ENCODE results near the gene TSC22D4. TPM values are rescaled to one million over a fixed set of nuclear protein-coding genes. Genes with fewer than 3 reads are reported as not detected.

Gene TSC22D4
- total and polyA plus RNA-seq, 9 of the 15 experiments (the other 6 are each of a cell fraction or from before 2014, with no cell fraction given) = 0.37 to 107 (median 28.7) TPM

- intact Hi-C loops (cut with micrococcal nuclease) (loop anchor here (1.0 kb wide), 3 partner anchors 14 to 83 kb away; no protein-coding TSS in a partner anchor), in situ Hi-C loops (cut with MboI) (no loop called here)
- no TSS peak for BruUV-seq (replicated peaks)
- no peaks in the 10 kb centered on the region for H3K36me3 ChIP-seq (ENCODE audit: control insufficient read depth, insufficient read depth, low read length)
- peak; percentile 85 to 93 (median 88) for DNase-seq (ENCODE audit: extremely low read depth in 1 of 4, low spot score in 3 of 4)
- peak; percentile 76 for ATAC-seq
- ChIA-PET CTCF (ENCODE audit: low intra/inter-chr PET ratio) (interaction anchor here (0.7 to 3.3 kb wide), 12 partner anchors 14 to 369 kb away, joined by 3 to 30 read pairs (median 4); partner anchors contain the start of genes AGFG2 and SLC12A9), POLR2A (interaction anchor here (0.5 to 1.6 kb wide), 7 partner anchors 10 to 403 kb away, joined by 3 to 5 read pairs (median 3); no protein-coding TSS in a partner anchor)
- no peaks in the 10 kb centered on the region for H3K9me3 ChIP-seq (replicated peaks; ENCODE audit: control insufficient read depth, insufficient read depth, low read depth, low read length)
- H2AFZ ChIP-seq (ENCODE audit: low read depth, low read length) = peak overlapping the region; percentile 96
- H3K27me3 ChIP-seq (ENCODE audit: control insufficient read depth in 2 of 2, insufficient read depth in 2 of 2, low read length in 2 of 2) = no peaks in the 10 kb centered on the region
- FAIRE-seq = no peak
- H3K9me1 ChIP-seq (ENCODE audit: control insufficient read depth, insufficient read depth, low read length) = no peaks in the 10 kb centered on the region
- H3K9ac ChIP-seq (ENCODE audit: insufficient read depth in 1 of 2, low read depth in 2 of 2, low read length in 2 of 2) = peak overlapping the region; percentile 58 to 94; a peak in 3 of 4 replicates
- peak overlapping the region; percentile 87 for H3K4me2 ChIP-seq (ENCODE audit: insufficient read depth, low read length)
- under 1% methylated on average over 17 of the region's 79 CpGs for WGBS (ENCODE audit: insufficient coverage, low coverage, missing lambda C conversion rate)
- peaks cover 10% of the 10 kb centered on the region for H3K79me2 ChIP-seq (ENCODE audit: control insufficient read depth, insufficient read depth, low read length)
- peak overlapping the region; percentile 27; the same call in 1 of the 3 replicates for H3K27ac ChIP-seq (ENCODE audit: extremely low read depth, low read depth, low read length)
- H3K4me1 ChIP-seq (replicated peaks in 1 of 2; ENCODE audit: control insufficient read depth in 2 of 2, insufficient read depth in 2 of 2, low read length in 2 of 2) = peaks cover 8 to 70% of the 10 kb centered on the region in 2 experiments; a peak in 4 of 5 replicates
- H3K4me3 ChIP-seq = peak overlapping the region; percentile 64
- no peaks in the 10 kb centered on the region for H4K20me1 ChIP-seq (replicated peaks; ENCODE audit: control insufficient read depth, insufficient read depth, low read length)
- peak; percentile 45 for TF ChIP-seq SMARCA4 (IDR thresholded peaks at IDR 0.05)
- TF ChIP-seq PREB (CRISPR knock-in tag; IDR thresholded peaks at IDR 0.05) = no peak; the same call in 1 of the 2 replicates
- TF ChIP-seq GABPA (tag; conservative IDR thresholded peaks at IDR 0.05; ENCODE audit: low read depth) = peak; percentile 48
- 0 out of 2 replicates have a peak, but pooled peaks have one; percentile 23 for TF ChIP-seq ZNF197 (CRISPR knock-in tag; IDR thresholded peaks at IDR 0.05; ENCODE audit: low read depth)
- TF ChIP-seq TOE1 (IDR thresholded peaks at IDR 0.05; ENCODE audit: borderline replicate concordance) = peak; percentile 40; the same call in 1 of the 2 replicates
- TF ChIP-seq TOE1 (CRISPR knock-in tag; IDR thresholded peaks at IDR 0.05; ENCODE audit: borderline replicate concordance, low read depth) = no peak
- no peak for TF ChIP-seq PURB (CRISPR knock-in tag; IDR thresholded peaks at IDR 0.05; ENCODE audit: low read depth)
- TF ChIP-seq MXD1 (CRISPR knock-in tag; IDR thresholded peaks at IDR 0.05; ENCODE audit: borderline replicate concordance, poor library complexity, severe bottlenecking) = no peak
- TF ChIP-seq TEAD1 (CRISPR knock-in tag; IDR thresholded peaks at IDR 0.05) = no peak
- TF ChIP-seq NR2F6 (CRISPR knock-in tag; IDR thresholded peaks at IDR 0.05) = peak; percentile 51; the same call in 1 of the 2 replicates
- TF ChIP-seq IFI16 (CRISPR knock-in tag; IDR thresholded peaks at IDR 0.05) = no peak
- no peak for TF ChIP-seq ZNF41 (CRISPR knock-in tag; conservative IDR thresholded peaks at IDR 0.05)
- peak; percentile 71 for TF ChIP-seq ARID4B (CRISPR knock-in tag; IDR thresholded peaks at IDR 0.05)
- no peak for TF ChIP-seq DLX4 (CRISPR knock-in tag; IDR thresholded peaks at IDR 0.05)
- TF ChIP-seq SMARCB1 (IDR thresholded peaks at IDR 0.05; ENCODE audit: insufficient read length, low read depth) = peak; percentile 40
Observed at GRCh38 chr7:100483090-100483721, 4.2 kb upstream of the TSC22D4 start.

Data from K562 (cell line).